ENCODE measurements around the gene PTTG1IP.

Gene PTTG1IP

DNA sequence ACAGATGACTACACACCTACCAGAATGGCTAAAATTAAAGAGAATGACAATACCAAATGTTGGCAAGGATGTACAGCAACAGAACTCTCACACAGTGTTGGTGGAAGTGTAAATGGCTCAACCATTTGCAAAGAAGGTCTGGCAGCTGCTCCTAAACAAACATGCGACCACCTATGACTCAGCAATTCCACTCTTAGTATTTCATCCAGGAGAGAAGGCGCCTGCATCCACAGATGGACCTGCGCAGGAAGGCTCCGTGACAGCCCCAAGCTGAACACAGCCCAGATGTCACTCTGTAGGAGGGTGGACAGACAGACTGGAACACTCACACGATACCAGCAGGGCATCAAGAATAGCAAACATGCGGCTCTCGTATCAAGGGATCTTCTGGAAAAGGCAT, 6.7 kb downstream of the PTTG1IP start:
- no peak for DNase-seq (ENCODE audit: low read depth in 2 of 2)

- DNase-seq (ENCODE audit: low read depth in 2 of 2): no peak
Observed at GRCh38 chr21:44865561-44866280, 7.8 kb downstream of the PTTG1IP start.

- DNase-seq (ENCODE audit: low read depth in 2 of 2): no peak
Observed at GRCh38 chr21:44862869-44863685, 10.4 kb downstream of the PTTG1IP start.

DNA sequence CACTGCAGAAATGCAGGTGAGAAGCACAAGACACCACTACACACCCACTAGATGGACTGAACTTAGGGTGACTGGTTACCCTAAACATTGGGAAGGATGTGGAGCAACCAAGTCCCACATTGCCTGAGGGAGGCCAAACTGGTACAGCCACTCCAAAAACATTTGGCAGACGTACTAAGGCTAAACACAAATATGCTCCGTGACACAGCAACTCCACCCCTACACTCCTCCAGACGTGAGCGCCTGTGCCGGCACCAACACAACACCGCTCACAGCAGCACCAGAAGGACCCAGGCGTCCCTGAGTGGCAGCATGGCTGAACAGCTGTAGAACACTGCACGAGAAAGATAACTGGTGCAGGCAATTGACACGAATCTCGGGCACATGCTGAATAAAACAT, 14.7 kb downstream of the PTTG1IP start:
- no peak for DNase-seq (ENCODE audit: low read depth in 2 of 2)

DNA sequence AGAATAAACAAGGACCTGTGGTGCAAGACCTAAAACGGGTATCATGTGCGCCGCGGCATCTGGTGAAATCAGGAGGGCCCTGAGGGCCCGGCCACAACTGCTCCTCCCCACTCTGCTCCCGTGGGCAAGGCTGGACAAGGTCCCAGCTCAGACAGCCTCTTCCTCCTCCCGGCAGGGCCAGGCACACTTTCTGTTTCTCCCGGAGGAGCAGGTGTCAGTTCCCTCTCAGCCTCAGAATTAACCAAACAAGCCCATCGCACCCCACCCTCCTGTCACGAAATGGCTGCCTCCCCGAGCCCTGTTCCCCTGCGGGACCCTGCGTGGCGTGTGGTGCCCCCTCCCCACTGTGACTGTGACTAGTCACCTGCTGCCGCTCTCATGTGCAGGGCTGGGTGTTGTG, 15.2 kb downstream of the PTTG1IP start:
- DNase-seq (ENCODE audit: low read depth in 2 of 2): no peak

DNA sequence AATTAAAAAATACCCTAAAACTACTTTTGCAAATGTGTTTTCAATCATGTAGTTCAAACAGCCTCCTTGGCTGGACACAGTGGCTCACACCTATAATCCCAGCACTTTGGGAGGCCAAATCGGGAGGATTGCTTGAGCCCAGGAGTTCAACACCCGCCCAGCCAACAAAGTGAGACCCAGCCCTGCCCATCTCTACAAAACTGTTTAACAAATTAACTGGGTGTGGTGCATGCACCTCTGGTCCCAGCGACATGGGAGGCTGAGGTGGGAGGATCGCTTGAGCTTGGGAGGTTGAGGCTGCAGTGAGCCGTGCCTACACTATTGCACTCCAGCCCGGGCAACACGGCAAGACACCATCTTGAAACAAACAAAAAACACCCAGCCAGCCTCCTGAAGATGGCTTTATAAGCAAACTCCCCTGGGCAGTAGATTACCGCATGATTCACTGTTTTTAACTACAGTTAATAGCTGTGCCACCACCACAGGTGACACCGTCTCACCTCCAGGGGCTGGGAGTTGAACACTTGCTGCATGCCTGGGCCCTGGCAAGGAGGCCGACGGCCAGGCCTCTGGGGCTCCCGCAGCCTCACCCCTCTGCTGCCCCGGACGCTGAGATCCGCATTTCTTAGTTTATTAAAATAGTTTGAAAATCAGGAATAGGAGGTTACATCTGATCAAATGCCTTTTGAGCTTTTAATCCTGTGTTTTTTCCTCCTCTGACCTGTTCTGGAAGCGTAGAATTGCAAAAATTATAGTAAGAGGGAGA, 16.2 kb downstream of the PTTG1IP start:
- no peak for DNase-seq (ENCODE audit: low read depth in 2 of 2)

- no peak for DNase-seq (ENCODE audit: low read depth in 2 of 2)
Observed at GRCh38 chr21:44856131-44856530, 17.4 kb downstream of the PTTG1IP start.

DNA sequence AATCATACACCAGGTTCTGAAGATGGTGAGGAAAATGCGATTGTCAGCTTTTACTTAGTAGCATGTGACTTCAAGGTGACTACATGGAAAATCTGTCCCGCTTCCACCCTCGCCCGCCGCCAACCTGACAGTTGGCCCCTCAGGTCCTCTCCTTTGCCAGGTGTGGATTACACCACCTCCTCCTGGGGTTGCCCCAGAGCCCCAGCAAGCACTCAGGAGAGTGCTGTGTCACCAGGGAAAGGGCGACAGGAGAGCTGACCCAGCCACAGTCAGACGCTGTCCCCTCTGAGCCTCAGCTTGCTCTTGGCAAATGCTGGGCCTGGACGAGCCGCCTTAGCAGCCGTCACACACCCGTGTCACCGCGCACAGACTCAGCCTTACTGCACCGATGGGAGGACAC, 17.9 kb downstream of the PTTG1IP start:
- DNase-seq (ENCODE audit: low read depth in 2 of 2): no peak

DNA sequence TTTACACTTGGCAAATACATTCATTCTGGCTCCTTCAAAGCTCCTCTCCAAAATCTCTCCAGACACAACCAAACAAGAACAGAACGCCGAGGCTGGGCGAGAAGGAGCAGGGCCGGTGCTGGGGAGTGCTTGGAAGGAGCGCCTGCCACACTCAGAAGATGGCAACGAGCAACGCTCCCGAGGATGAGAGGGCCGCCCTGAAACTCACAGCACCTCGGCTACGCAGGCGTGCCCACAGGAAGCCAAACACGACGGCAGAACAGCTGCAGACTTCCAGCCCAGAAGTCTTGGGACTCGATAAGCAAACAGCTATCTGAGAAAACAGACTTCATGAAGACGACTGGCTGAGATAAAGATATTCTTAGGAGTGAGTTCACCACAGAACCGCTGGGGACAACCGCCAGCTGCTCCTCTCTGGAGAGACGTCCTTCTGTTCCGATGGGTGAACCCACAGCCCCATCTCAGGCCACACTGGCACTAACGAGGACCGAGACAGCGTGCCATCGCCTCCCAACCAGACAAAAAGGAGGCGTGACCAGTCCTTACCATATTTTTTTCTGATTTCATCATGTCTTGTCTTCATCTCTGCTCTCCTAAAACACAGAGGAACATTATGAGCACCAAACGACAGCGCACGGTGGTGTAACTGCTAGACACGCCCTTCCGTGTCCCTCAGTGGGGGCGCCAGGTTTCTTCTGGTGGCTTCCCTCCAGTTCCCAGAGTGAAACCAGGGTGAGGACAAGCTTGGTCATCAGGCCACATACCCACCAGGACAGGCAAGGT, 18.6 kb downstream of the PTTG1IP start:
- DNase-seq (ENCODE audit: low read depth in 2 of 2): no peak

- DNase-seq (ENCODE audit: low read depth in 2 of 2): no peak
Observed at GRCh38 chr21:44854391-44854663, 19.2 kb downstream of the PTTG1IP start.

GRCh38 chr21:44853601-44854390, 19.7 kb downstream of the PTTG1IP start:
- DNase-seq (ENCODE audit: low read depth in 2 of 2): no peak

DNA sequence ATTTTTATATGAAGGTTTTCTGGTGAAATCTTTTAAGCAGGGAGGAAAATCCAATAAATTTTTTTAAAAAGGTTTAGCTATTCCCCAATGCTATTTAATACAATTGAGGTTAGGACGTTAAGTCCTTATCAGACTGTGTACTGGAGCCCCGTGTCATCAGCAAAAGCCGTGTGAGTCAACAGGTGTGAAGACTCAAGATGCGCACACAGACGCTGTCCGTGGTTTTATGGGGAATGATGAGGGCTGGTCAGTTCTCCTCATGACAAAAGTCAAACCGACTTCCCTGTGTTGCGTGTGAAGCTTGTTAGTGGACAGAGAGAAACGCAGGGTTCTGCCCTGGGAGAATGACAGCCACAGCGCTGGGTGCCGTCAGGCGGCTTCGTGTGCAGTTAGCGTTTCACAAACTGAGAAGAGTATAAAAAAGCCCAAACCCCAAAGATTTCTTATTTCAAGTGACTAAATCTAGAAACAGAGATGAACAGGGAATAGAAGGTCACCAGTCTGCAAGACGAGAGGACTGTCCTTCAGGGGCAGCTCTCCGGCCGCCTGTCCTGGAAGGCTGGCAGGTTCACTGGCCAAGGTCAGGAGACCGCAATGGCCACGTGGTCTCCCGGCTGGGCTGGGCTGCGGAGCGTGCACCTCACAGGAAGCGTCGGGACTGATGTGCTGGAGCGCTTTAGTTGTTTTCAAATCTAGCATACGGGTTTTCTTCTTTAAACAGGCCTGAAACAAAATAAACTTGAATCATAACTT, 22.4 kb downstream of the PTTG1IP start:
- DNase-seq (ENCODE audit: low read depth in 2 of 2): no peak

DNA sequence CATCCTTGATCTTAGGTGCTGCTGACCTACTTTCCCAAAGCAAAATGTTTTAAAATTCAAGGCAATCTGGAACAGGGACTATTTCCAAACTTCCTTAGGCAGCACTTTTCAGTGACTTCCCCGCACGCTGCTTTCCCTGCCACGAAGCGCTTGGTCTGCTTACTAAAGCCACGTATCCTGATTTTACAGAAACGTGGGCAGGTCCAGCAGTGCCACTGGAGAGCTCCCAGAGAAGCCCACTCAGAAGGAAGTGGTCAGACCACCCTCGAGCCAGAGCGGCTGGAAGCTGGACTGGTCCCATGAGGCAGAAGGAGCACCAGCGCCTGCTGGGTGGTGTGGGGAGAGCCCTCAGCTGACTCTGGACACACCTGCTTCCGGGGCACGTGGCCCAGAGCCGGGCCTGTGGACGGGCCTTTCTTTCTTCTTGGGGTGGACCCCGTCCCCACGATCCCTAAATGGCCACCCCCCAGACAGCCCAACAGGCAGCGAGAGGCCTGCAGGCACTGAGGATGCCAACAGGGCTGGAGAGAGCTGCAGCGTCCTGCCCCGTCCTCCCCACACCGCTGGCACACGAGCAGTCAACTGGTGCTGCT, 23.2 kb downstream of the PTTG1IP start:
- DNase-seq (ENCODE audit: low read depth in 2 of 2): no peak

GRCh38 chr21:44849616-44850130, 23.8 kb downstream of the PTTG1IP start:
- DNase-seq (ENCODE audit: low read depth in 2 of 2): no peak

DNA sequence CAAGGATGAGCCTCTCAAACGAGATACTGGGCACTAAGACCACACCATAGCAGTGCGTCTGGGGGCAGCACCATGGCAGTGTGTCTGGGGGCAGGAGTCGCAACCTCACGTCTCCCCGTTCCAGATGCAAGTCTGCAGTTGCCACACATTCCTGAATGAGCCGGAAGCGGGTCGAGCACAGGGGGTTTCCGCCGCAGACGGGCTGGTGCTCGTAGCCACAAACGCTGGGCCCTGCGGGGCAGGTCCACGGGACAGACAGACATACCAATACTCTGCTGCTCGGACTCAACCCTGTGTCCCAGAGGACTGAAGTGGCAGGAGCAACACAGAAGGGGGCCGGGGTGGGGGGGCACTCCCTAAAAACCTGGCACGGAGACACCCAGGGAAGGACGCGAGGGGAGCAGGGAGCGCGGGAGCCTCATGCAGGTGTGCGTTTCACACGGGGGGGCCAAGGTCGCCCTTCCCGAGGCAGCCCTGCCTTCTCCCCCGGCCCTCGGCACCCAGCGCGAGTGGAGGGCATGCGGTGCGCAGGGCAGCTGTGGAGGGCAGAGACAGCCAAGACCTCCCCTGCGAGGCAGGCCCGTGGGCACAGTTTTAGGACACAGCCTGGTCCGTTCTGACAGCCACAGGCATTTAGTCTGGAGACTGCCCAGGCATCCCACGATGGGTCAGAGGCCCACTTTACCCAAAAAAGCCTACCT, 24.5 kb downstream of the PTTG1IP start:
- no peak for DNase-seq (ENCODE audit: low read depth in 2 of 2)

GRCh38 chr21:44847261-44848056, 26.0 kb downstream of the PTTG1IP start:
- no peak for DNase-seq (ENCODE audit: low read depth in 2 of 2)

DNA sequence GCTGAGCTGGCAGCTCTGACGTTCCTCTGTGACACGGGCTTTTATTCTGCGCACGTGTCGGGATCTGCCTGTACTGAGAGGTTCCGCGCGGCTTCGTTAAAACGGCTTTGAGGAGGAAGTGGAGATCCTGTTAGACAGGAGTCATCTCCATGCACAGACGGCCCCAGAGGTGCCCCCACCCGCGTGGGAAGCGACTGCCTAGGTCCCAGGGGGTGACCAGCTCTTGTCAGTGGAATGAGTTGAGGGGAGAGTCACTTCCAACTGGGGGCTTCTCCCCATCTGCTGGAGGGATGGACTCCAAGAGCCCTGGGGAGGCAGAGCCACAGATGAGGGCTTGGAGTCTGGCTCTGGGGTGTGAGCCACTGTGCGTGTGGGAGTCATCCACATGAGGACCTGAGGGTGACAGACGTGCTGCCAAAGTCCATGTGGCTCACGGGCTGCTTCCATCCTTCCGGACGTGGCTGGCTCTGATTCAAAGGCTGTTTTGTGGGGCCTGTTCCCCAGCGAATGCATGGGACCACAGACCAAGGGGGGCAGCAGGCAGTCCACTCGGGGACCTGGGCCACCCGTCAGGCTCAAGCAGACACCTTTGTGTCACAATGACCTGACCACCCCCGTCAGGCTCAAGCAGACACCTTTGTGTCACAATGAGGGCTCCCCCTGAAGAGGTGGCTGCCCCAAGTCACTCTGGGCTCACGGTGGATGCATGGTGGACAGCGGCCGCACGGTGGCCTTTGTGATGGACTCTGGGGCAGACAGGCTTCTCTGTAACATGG, 26.8 kb downstream of the PTTG1IP start:
- DNase-seq (ENCODE audit: low read depth in 2 of 2): peak in 1 of 2 donors; percentile 21

GRCh38 chr21:44846224-44846484, 27.3 kb downstream of the PTTG1IP start:
- DNase-seq (ENCODE audit: low read depth in 2 of 2): no peak
